GM19239 (cell line): Measurements from ENCODE around the gene ARRDC3.
A peak's percentile ranks its signal among the peaks of the same experiment; 100 is the strongest.
"Not testable (repeated sequence)": the region's sequence is repeated elsewhere in the genome, so short reads cannot be mapped to it uniquely, and the experiment has no call there.

ENCODE experiments used
- DNase-seq: peaks from one replicate; pipeline ENCODE4 v3.0.0; 2011; ENCODE audit warnings: low spot score; ENCODE audit not compliant: insufficient read length
- FAIRE-seq: peaks from 2 replicates; lab custom pipeline; 2011; peaks lifted over from hg19 to GRCh38; lab: Jason Lieb, UNC

The ARRDC3 gene

GRCh38 chr5:91385596-91385995 is 2.5 kb upstream of the ARRDC3 start:
- not testable (repeated sequence) for DNase-seq

GRCh38 chr5:91384671-91385430 is 1.7 kb upstream of the ARRDC3 start:
- FAIRE-seq = peak; percentile 98
- DNase-seq = peak; percentile 46

More at GRCh38 chr5:91385596-91385995, 2.5 kb upstream of the ARRDC3 start:
- FAIRE-seq = not testable (repeated sequence)

DNA sequence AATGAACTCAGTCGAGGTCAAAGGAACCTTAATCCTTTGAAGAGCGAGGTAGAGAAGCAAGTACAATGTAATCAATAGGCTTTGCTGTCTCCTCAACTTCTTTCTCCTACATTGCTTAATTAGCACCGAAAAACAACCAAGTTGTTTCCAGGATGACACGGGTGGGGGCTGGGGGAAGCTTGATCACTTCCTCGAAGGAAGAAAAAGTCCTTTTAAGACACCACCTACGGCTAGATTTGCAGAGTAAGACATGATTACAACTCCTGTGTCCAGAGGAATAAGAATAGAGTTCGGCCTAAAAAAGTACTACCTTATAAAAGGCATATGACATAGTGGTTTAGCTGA is 811 bp upstream of the ARRDC3 start:
- FAIRE-seq (no peak), DNase-seq (no peak)

DNA sequence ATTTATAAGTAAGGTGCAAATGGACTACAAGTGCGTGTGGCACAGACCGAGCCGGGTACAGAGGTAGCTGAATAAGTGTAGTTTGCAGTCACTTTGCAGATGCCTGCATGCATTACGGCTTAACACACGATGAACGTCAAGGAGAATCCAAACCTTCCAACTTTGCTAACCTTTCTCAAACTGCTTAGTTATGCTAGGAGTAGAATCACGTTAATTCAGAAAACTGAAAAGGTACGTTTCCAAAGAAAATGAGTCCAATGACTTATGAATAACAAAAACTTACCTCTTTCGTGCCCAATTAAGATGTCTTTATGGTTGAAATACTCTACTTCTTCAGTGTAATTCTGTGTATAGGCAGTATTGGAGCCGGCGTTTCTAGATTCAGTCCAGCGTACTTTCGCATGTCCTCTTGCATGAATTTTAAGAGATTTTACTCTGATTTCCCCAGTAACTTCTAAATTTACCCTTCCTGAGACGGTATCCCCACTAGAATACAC is 539 bp downstream of the ARRDC3 start:
- FAIRE-seq = no peak
- no peak for DNase-seq

DNA sequence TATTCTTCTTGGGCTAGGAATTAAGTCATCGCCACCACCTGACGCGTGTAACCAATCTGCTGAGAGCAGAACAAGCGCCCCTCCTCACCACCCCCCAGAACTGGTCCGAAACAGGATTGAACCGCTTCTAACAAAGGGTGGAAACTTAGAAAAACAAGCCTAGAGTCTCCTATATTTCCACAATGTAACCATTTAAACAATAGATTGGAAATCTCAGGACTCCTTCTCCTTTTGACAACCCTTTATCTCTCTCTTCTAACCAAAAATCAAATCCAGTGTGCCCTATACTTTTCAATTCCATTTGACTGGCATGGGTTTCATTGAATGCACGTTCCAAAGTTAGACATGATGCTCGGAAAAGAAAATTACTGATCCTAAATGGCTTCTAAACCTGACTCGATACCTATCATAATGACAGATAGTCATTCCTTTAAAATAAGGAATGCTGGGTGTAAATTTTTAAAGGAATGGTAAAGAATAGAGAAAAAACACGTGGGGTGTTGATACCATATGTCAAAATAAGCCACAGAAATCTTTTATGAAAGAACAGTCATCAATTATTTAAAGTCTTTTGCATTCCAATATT is 1.2 kb downstream of the ARRDC3 start:
- DNase-seq (no peak), FAIRE-seq (peak; percentile 45)

DNA sequence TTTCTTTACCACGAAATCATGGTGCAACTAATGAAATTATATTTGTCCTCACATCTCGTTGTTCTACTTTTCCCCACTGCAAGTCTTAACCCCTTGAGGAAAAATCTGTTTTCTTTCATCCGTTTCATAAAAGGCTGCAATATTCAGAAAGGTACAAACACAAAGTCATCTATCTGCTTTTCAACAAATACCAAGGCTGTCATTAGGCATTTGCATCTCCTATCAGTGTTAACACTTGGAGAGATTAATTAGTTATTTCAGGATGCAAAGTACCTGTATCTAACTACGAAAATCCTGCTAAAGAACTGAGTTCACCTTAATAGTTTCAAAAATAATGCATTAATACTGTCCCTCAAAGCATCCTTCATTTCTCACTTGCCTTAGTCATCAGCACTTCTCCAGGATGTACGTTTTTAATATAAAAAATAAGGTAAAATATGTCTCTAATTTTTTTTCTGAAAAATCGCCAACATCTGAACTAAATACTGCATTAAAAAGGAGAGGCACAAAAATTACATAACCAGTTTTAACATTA is 1.8 kb downstream of the ARRDC3 start:
- FAIRE-seq (no peak), DNase-seq (no peak)

- DNase-seq = peak; percentile 59
- peak; percentile 91 for FAIRE-seq
These were observed 2.5 kb downstream of the ARRDC3 start for GRCh38 chr5:91380491-91381238.

DNA sequence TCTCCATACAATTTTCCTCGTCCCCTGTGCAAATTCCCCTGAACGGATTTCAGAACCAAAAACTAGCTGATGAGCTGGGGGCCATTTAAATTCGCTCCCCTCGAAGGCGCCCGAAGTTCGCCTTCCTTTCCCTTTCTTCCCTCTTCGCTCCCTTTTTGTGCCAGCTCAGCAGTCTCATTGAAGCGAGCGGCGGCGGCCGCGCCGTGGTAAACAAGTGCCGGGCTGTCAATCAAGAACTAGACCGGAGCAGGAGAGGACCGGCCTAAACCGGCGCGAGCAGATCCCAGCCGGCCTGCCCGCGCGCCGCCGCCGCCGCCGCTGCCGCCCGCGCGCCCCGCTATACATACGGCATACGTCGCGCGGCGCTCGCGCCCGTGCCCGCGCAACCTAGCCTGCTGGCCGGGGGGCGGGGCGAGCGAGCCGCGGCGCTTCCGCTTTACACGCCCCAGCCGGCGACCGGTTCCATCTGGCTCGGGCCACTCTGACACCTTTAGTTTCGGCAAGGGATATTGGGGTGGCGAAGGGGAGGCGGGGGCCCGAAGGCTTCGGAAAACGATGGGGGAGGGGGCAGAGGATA is 3.1 kb downstream of the ARRDC3 start:
- peak; percentile 92 for FAIRE-seq
- DNase-seq = peak; percentile 48

GRCh38 chr5:91379246-91379913 is 3.7 kb downstream of the ARRDC3 start:
- no peak for FAIRE-seq
- no peak for DNase-seq

DNA sequence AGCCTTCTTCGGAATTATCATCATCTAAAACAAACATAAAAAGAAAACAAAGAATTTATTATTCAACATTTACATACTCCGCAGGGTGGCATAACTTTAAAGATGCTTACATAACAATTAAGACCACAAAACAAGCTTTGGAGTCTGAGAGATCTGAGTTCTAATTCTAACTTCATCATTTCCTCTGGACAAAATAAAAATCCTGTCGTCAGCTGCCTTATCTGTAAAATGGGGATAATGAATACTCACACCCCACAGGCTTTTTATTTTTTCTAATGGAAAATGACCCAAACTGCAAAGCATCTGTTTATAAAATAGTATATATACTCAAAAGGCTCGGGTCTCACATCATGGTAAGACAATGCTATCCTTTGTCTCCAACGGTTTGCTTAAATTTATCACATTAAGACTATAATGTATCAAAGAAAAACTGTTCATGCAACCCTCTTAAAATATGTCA is 4.3 kb downstream of the ARRDC3 start:
- FAIRE-seq (no peak), DNase-seq (no peak)

- DNase-seq (no peak), FAIRE-seq (no peak)
These were observed 8.1 kb downstream of the ARRDC3 start for GRCh38 chr5:91374893-91375520.

DNA sequence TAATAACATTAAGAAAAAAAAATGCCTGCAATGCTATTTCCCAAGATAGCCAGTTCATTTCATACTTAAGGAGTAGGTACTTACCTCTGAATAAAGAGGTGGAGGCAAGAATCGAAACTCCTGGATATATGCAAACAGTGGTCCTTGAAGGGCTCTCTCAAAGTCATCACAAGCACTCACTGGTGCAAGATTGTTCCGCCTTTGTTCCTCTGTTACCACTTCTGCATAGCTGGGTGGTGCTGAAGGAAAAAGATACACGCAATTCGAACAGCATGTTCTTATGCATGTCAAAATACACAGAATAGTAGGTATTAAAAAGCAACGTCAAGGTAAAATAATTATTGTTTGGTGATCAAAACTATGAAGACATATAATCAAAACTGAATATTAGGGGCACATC is 9.5 kb downstream of the ARRDC3 start:
- FAIRE-seq (no peak), DNase-seq (no peak)

DNA sequence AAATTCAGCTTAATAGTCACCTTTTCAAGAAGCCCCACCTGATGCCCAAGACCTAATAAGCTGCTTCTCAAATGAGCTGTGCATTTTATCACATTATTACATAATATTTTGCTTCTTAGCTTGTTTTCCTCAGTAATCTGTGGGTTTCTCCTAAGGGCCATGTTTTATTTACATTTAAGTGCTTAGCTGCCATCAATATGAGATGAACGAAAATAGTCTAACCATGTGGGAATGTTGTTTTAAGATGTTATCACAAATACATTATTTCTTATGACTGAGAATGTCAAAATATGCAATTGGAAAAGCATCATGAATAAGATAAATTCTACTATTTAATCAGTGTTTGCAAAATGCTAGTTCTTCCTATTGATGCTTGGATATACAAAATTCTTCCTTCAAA is 10.1 kb downstream of the ARRDC3 start:
- DNase-seq = no peak
- no peak for FAIRE-seq

DNA sequence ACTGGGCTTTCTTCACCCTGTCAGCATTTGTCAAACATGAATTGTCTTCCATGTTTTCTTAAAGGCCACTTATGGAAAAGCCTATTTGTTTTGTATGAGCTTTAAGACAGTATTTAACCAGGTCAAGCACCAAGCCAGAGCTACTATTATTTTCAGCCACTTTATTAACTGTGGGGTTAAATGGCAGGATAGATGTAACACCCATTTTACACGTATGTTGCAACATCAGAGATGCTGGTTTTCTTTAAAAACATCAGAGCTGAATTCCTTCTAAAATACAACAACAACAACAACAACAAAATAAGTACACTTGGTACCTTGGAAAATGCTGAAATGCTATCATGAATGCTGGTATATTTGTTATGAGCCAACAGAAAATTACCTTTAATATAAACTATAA is 13.6 kb downstream of the ARRDC3 start:
- FAIRE-seq (no peak), DNase-seq (no peak)

GRCh38 chr5:91367908-91368648 is 15.0 kb downstream of the ARRDC3 start:
- DNase-seq = no peak
- FAIRE-seq = no peak

- no peak for DNase-seq
- FAIRE-seq = no peak
These were observed 15.8 kb downstream of the ARRDC3 start for GRCh38 chr5:91367344-91367743.

- DNase-seq (no peak), FAIRE-seq (no peak)
These were observed 16.6 kb downstream of the ARRDC3 start for GRCh38 chr5:91366551-91366950.

GRCh38 chr5:91365498-91365897 is 17.6 kb downstream of the ARRDC3 start:
- FAIRE-seq = no peak
- DNase-seq = no peak

- FAIRE-seq (no peak), DNase-seq (no peak)
These were observed 20.2 kb downstream of the ARRDC3 start for GRCh38 chr5:91362935-91363334.
